Panc1 (cell line): Measurements from ENCODE around the gene CCND3. TPM values are rescaled to one million over a fixed set of nuclear protein-coding genes. Genes with fewer than 3 reads are reported as not detected.

Experiments
- ATAC-seq: fragments of 200-7000 bp; cut with Tn5 transposase; 2 replicates; pipeline ENCODE4 v1.9.1; 2020; ENCODE audit warnings: mild to moderate bottlenecking, moderate library complexity
- Bru-seq: library from RNA; stranded (reverse); fragments of 400-500 nt; gene quantifications from one replicate; lab custom pipeline; 2021; lab: Mats Ljungman, UMichigan
- BruChase-seq, 2 experiments: library from RNA; stranded (reverse); fragments of 400-500 nt; gene quantifications; one replicate each; lab custom pipeline; 2021; lab: Mats Ljungman, UMichigan
- BruUV-seq: library from RNA; stranded (reverse); fragments of 400-500 nt; replicated peaks from 2 replicates; lab custom pipeline; 2021; lab: Mats Ljungman, UMichigan
- CTCF ChIA-PET: fragments of 300-600 bp; sonication (Branson Sonifier 250); formaldehyde crosslinking; loops from one replicate; lab custom pipeline; 2022; ENCODE audit warnings: antibody characterized with exemption; lab: Charles Lee
- POLR2A ChIA-PET: fragments of 300-600 bp; sonication (Branson Sonifier 250); formaldehyde crosslinking; loops from one replicate; lab custom pipeline; 2022; ENCODE audit warnings: antibody characterized with exemption; lab: Charles Lee
- DNase-seq: peaks from one replicate; pipeline ENCODE4 v3.0.0-alpha.2; 2010; ENCODE audit warnings: low read depth, low spot score
- H3K27ac ChIP-seq: 2 replicates; pipeline ENCODE4 v1.5.1; 2011; ENCODE audit warnings: mild to moderate bottlenecking, low read length, inconsistent platforms
- H3K27me3 ChIP-seq: fragments of 200-500 bp; sonication (Bioruptor generic); 2 replicates; pipeline ENCODE4 v1.6.0; 2014; ENCODE audit warnings: low read length, inconsistent platforms; ENCODE audit not compliant: control insufficient read depth, insufficient read depth
- H3K36me3 ChIP-seq: fragments of 200-500 bp; sonication (Bioruptor generic); 2 replicates; pipeline ENCODE4 v1.5.1; 2014; ENCODE audit warnings: inconsistent platforms, mild to moderate bottlenecking, low read length, moderate library complexity; ENCODE audit not compliant: control insufficient read depth, insufficient read depth
- H3K4me1 ChIP-seq: 2 replicates; pipeline ENCODE4 v1.5.1; 2011; ENCODE audit warnings: inconsistent platforms, mild to moderate bottlenecking, low read length, moderate library complexity; ENCODE audit not compliant: control insufficient read depth, insufficient read depth
- H3K4me3 ChIP-seq, 2 experiments: 2 replicates each; pipeline ENCODE4 v1.5.1; 2011 to 2012; ENCODE audit warnings: low read depth in 2 of 2, low read length in 2 of 2, mild to moderate bottlenecking in 2 of 2, inconsistent platforms in 1 of 2, moderate library complexity in 1 of 2
- H3K9me3 ChIP-seq: fragments of 200-500 bp; sonication (Bioruptor generic); 2 replicates; pipeline ENCODE4 v1.5.1; 2014; ENCODE audit warnings: low read depth, mild to moderate bottlenecking, inconsistent platforms, low read length, moderate library complexity; ENCODE audit not compliant: control insufficient read depth, insufficient read depth
- POLR2AphosphoS5 ChIP-seq: IDR thresholded peaks from 2 replicates; pipeline ENCODE4 v1.6.1; 2012; ENCODE audit warnings: mild to moderate bottlenecking, low read depth, low read length, moderate library complexity
- SIN3A ChIP-seq: IDR thresholded peaks from 2 replicates; pipeline ENCODE4 v1.6.1; 2012; ENCODE audit warnings: low read depth, mild to moderate bottlenecking, low read length, moderate library complexity, borderline replicate concordance; ENCODE audit not compliant: insufficient read depth
- TCF7L2 ChIP-seq: IDR thresholded peaks from 2 replicates; pipeline ENCODE4 v1.6.1; 2011; ENCODE audit warnings: mild to moderate bottlenecking, low read depth, low read length, inconsistent platforms
- in situ Hi-C: cut with HindIII; loops from 2 replicates; pipeline ENCODE4 v1.10.0; 2016; ENCODE audit warnings: low sequenced_read_pairs, low pct_unique_long_range_greater_than_20kb
- intact Hi-C: fragments of 100-400 bp; cut with micrococcal nuclease; formaldehyde crosslinking; loops from one replicate; pipeline ENCODE4 v1.10.0; 2022; ENCODE audit not compliant: unreplicated experiment
- long read RNA-seq: library from polyadenylated mRNA; unstranded; transcript quantifications from one replicate; pipeline ENCODE4 v2.0.0, GENCODE V29; 2021; ENCODE audit not compliant: unreplicated experiment
- polyA plus RNA-seq: library from polyadenylated mRNA; unstranded; fragments of >200 nt; gene quantifications from one replicate; pipeline ENCODE4 v1.2.1, GENCODE V29; 2012; ENCODE audit warnings: missing spikeins; ENCODE audit not compliant: insufficient read length
- total RNA-seq: library from RNA; stranded (reverse); gene quantifications from one replicate; pipeline ENCODE4 v1.2.1, GENCODE V29; 2021; ENCODE audit not compliant: unreplicated experiment
- TF ChIP-seq, protein P1 (sequence below): fragments of 450-650 bp; IDR thresholded peaks from 2 replicates; pipeline ENCODE4 v1.5.1; 2017; ENCODE audit warnings: mild to moderate bottlenecking
- TF ChIP-seq, protein P2 (sequence below), 2 experiments: IDR thresholded peaks; 2 replicates each; pipeline ENCODE4 v1.6.1; 2011 to 2012; ENCODE audit warnings: low read depth in 2 of 2, control low read depth in 1 of 2, low read length in 1 of 2, mild to moderate bottlenecking in 1 of 2, moderate library complexity in 1 of 2; ENCODE audit not compliant: insufficient read depth in 1 of 2

Gene CCND3
- total RNA-seq (36.8 TPM), Bru-seq, nascent RNA (percentile 44 among the genes with signal in this experiment), BruChase-seq, experiment 1, labeled RNA remaining after a 2-hour chase (percentile 42 among the genes with signal in this experiment), BruChase-seq, experiment 2, labeled RNA remaining after a 6-hour chase (percentile 47 among the genes with signal in this experiment)
- polyA plus RNA-seq = 44.2 TPM
- long read RNA-seq, transcript CCND3-203 (5 exons, 2,085 nt) = major isoform, 55 of 74 reads
- long read RNA-seq, partial matches to known transcripts = 5 of 74 reads
- long read RNA-seq, other reads (novel, unspliced or antisense) = 9 of 74 reads

DNA sequence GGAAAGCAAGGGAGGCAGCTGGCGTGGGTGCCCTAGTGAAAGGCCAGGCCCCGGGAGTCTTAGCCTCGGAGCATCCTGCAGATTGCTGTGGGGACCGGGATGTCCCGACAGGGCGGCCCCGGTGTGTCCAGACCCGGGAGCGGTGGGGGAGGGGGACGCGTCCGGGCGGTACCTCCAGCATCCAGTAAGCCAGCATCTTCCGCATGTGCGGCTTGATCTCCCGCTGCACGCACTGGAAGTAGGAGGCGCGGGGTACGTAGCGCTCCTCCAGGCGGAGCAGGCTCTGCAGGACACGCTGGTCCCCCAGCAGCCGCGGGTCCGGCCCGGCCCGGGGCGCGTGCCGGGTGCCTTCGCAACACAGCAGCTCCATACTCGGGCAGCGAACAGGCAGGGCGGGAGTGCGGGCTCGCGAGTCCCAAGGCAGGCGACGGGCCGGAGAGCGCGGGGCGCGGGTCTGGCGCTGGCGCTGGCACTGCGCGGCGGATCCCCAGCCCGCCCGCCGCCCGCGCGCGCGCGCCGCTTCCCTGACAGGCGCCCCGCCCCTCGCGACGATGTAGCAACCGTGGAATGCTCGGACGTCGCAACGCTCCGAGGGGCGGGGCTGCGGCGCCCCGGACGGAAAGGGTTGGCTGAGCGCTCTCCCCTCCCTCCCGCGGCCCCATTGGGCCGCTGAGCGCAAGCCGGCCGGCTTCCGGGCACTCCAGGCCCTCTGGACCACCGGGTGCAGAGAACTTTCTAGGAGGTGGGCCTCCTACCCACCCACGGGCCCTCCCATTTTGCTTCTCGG lies at the start of gene CCND3:
CCND3 (minus strand) TSS at position 529 of the 787 bp plus-strand sequence; CDS start at position 370, 159 bp downstream.
- POLR2A ChIA-PET = interaction anchor here (0.5 to 1.4 kb wide), 2 partner anchors 12 to 21 kb away, joined by 3 to 4 read pairs; partner anchors contain the start of genes BYSL and MED20
- in situ Hi-C loops = no loop called here
- ATAC-seq = peak; percentile 97

DNA sequence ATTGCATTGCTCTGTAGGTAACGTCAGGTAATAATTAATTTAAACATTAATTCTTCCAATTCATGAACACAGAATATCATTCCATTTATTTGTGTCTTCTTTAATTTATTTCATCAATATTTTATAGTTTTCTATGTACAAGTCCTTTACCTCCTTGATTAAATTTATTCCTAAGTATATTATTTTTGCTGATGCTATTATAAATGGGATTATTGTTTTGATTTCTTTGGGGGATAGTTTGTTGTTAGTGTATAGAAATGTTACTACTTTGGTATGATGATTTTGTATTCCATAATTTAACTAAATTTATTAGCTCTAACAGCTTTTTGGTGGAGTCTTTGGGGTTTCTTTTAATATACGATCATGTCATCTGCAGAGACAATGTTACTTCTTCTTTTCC lies 44.7 kb upstream of the CCND3 start:
- H3K27ac ChIP-seq = no peak overlapping the region
- in situ Hi-C loops = no loop called here
- no peaks in the 10 kb centered on the region for H3K27me3 ChIP-seq
- CTCF ChIA-PET = no interaction called here
- DNase-seq = no peak
- H3K36me3 ChIP-seq = no peaks in the 10 kb centered on the region
- ATAC-seq = no peak
- intact Hi-C loops = no loop called here
- POLR2A ChIA-PET = interaction anchor here (0.6 kb wide), 1 partner anchor 282 kb away, joined by 3 read pairs; no protein-coding TSS in a partner anchor
- no peaks in the 10 kb centered on the region for H3K4me1 ChIP-seq
- TF ChIP-seq TCF7L2 (no peak), POLR2AphosphoS5 (no peak), SIN3A (no peak)
- TF ChIP-seq, protein P1, sequence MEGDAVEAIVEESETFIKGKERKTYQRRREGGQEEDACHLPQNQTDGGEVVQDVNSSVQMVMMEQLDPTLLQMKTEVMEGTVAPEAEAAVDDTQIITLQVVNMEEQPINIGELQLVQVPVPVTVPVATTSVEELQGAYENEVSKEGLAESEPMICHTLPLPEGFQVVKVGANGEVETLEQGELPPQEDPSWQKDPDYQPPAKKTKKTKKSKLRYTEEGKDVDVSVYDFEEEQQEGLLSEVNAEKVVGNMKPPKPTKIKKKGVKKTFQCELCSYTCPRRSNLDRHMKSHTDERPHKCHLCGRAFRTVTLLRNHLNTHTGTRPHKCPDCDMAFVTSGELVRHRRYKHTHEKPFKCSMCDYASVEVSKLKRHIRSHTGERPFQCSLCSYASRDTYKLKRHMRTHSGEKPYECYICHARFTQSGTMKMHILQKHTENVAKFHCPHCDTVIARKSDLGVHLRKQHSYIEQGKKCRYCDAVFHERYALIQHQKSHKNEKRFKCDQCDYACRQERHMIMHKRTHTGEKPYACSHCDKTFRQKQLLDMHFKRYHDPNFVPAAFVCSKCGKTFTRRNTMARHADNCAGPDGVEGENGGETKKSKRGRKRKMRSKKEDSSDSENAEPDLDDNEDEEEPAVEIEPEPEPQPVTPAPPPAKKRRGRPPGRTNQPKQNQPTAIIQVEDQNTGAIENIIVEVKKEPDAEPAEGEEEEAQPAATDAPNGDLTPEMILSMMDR = no peak
- TF ChIP-seq, protein P2, sequence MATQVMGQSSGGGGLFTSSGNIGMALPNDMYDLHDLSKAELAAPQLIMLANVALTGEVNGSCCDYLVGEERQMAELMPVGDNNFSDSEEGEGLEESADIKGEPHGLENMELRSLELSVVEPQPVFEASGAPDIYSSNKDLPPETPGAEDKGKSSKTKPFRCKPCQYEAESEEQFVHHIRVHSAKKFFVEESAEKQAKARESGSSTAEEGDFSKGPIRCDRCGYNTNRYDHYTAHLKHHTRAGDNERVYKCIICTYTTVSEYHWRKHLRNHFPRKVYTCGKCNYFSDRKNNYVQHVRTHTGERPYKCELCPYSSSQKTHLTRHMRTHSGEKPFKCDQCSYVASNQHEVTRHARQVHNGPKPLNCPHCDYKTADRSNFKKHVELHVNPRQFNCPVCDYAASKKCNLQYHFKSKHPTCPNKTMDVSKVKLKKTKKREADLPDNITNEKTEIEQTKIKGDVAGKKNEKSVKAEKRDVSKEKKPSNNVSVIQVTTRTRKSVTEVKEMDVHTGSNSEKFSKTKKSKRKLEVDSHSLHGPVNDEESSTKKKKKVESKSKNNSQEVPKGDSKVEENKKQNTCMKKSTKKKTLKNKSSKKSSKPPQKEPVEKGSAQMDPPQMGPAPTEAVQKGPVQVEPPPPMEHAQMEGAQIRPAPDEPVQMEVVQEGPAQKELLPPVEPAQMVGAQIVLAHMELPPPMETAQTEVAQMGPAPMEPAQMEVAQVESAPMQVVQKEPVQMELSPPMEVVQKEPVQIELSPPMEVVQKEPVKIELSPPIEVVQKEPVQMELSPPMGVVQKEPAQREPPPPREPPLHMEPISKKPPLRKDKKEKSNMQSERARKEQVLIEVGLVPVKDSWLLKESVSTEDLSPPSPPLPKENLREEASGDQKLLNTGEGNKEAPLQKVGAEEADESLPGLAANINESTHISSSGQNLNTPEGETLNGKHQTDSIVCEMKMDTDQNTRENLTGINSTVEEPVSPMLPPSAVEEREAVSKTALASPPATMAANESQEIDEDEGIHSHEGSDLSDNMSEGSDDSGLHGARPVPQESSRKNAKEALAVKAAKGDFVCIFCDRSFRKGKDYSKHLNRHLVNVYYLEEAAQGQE (IDR thresholded peaks at IDR 0.05; ENCODE audit: insufficient read depth in 1 of 2, low read depth in 2 of 2, low read length in 1 of 2) = no peak
- no TSS peak for BruUV-seq
- H3K4me3 ChIP-seq = no peak overlapping the region
- no peaks in the 10 kb centered on the region for H3K9me3 ChIP-seq

More for the DNA sequence above, at the start of gene CCND3:
- BruUV-seq = no TSS peak
- no peaks in the 10 kb centered on the region for H3K27me3 ChIP-seq
- CTCF ChIA-PET = interaction anchor here (0.5 to 0.7 kb wide), 3 partner anchors 25 to 338 kb away, joined by 3 to 4 read pairs (median 3); no protein-coding TSS in a partner anchor
- peak within 1 kb of the TSS; percentile 83 for H3K27ac ChIP-seq
- TF ChIP-seq SIN3A (peak; percentile 94; the same call in 1 of the 2 replicates), POLR2AphosphoS5 (peak; percentile 79)
- TF ChIP-seq, protein P1 = no peak
- no peaks in the 10 kb centered on the region for H3K9me3 ChIP-seq
- peak; percentile 48 for DNase-seq
- H3K4me3 ChIP-seq = peak within 1 kb of the TSS; percentile 58 to 90
- intact Hi-C loops = no loop called here
- H3K36me3 ChIP-seq = no peaks in the 10 kb centered on the region
- H3K4me1 ChIP-seq = peaks cover 25% of the 10 kb centered on the region
